Hepatocyte (in vitro differentiated cells): Measurements from ENCODE around the gene GZF1. TPM values are rescaled to one million over a fixed set of nuclear protein-coding genes. Genes with fewer than 3 reads are reported as not detected.
A peak's percentile ranks its signal among the peaks of the same experiment; 100 is the strongest.

Experiments used
- DNase-seq: peaks from one replicate; pipeline ENCODE4 v3.0.0-alpha.2; 2016; ENCODE audit warnings: low spot score
- H2AFZ ChIP-seq: fragments of 200-600 bp; sonication (generic); 2 replicates; pipeline ENCODE4 v1.6.0; 2016; ENCODE audit warnings: antibody characterized with exemption, mild to moderate bottlenecking
- H3K27ac ChIP-seq: fragments of 200-600 bp; sonication (generic); 2 replicates; pipeline ENCODE4 v1.5.1; 2016; ENCODE audit warnings: mild to moderate bottlenecking
- H3K27me3 ChIP-seq: fragments of 200-600 bp; sonication (generic); 2 replicates; pipeline ENCODE4 v1.6.1; 2016
- H3K36me3 ChIP-seq: fragments of 200-600 bp; sonication (generic); replicated peaks from 2 replicates; pipeline ENCODE4 v1.5.1; 2016; ENCODE audit warnings: low read depth; ENCODE audit not compliant: insufficient read depth
- H3K4me1 ChIP-seq: fragments of 200-600 bp; sonication (generic); 2 replicates; pipeline ENCODE4 v1.5.1; 2016; ENCODE audit warnings: mild to moderate bottlenecking, moderate library complexity; ENCODE audit not compliant: insufficient read depth
- H3K4me2 ChIP-seq: fragments of 200-600 bp; sonication (generic); 2 replicates; pipeline ENCODE4 v1.6.0; 2016
- H3K4me3 ChIP-seq: fragments of 200-600 bp; sonication (generic); 2 replicates; pipeline ENCODE4 v1.5.1; 2016; ENCODE audit warnings: mild to moderate bottlenecking
- H3K79me2 ChIP-seq: fragments of 200-600 bp; sonication (generic); 2 replicates; pipeline ENCODE4 v1.6.0; 2017; ENCODE audit warnings: mild to moderate bottlenecking
- H3K9me2 ChIP-seq: fragments of 200-600 bp; sonication (generic); replicated peaks from 2 replicates; pipeline ENCODE4 v1.6.0; 2017; ENCODE audit warnings: mild to moderate bottlenecking; ENCODE audit not compliant: insufficient read depth
- H3K9me3 ChIP-seq: fragments of 200-600 bp; sonication (generic); 2 replicates; pipeline ENCODE4 v1.5.1; 2016; ENCODE audit warnings: low read depth, mild to moderate bottlenecking
- H4K20me1 ChIP-seq: fragments of 200-600 bp; sonication (generic); 2 replicates; pipeline ENCODE4 v1.6.0; 2016; ENCODE audit warnings: mild to moderate bottlenecking; ENCODE audit not compliant: insufficient read depth, poor library complexity, severe bottlenecking
- EZH2 ChIP-seq: fragments of 200-600 bp; sonication (generic); IDR thresholded peaks from 2 replicates; pipeline ENCODE4 v1.6.1; 2016; ENCODE audit warnings: antibody characterized with exemption, mild to moderate bottlenecking, borderline replicate concordance
- EZH2phosphoT487 ChIP-seq: fragments of 200-600 bp; sonication (generic); IDR thresholded peaks from one replicate; pipeline ENCODE4 v1.6.1; 2018; ENCODE audit warnings: antibody characterized with exemption, mild to moderate bottlenecking, low read depth, moderate library complexity; ENCODE audit not compliant: unreplicated experiment, severe bottlenecking
- WGBS: methylation state at CpG from one replicate; pipeline ENCODE4 v1.1.6; 2016; ENCODE audit warnings: low lambda C conversion rate; ENCODE audit errors: missing lambda C conversion rate; 5-methylcytosine and 5-hydroxymethylcytosine counted together
- polyA plus RNA-seq: library from polyadenylated mRNA; unstranded; fragments of >200 nt; fragmentation: Nextera tagmentation; extraction: Ambion mirVana; gene quantifications from 2 replicates; pipeline ENCODE4 v1.2.1, GENCODE V29; 2016
- total RNA-seq: library from RNA; depleted of rRNA; stranded (reverse); fragments of >200 nt; gene quantifications from 2 replicates; pipeline ENCODE4 v1.2.3, GENCODE V29; 2014
- TF ChIP-seq, protein P1 (sequence below): fragments of 200-600 bp; sonication (generic); IDR thresholded peaks from 2 replicates; pipeline ENCODE4 v1.5.1; 2016; ENCODE audit warnings: antibody characterized with exemption, mild to moderate bottlenecking; ENCODE audit not compliant: poor library complexity

Gene GZF1
- total and polyA plus RNA-seq, 2 experiments from 2014 or later: 8.8 to 17.8 TPM

GRCh38 chr20:23358923-23359593 is 2.9 kb upstream of the GZF1 start:
- Histone ChIP-seq H3K4me3 (no peak overlapping the region), H4K20me1 (peaks cover 3% of the 10 kb centered on the region), H2AFZ (no peak overlapping the region), H3K4me2 (peak overlapping the region; percentile 73), H3K27me3 (no peaks in the 10 kb centered on the region), H3K9me3 (no peaks in the 10 kb centered on the region), H3K27ac (peak overlapping the region; percentile 98), H3K36me3 (no peaks in the 10 kb centered on the region), H3K79me2 (peaks cover 15% of the 10 kb centered on the region), H3K4me1 (peaks cover 28% of the 10 kb centered on the region), H3K9me2 (no peaks in the 10 kb centered on the region)
- no peak for TF ChIP-seq EZH2
- no peak for TF ChIP-seq EZH2phosphoT487
- TF ChIP-seq, protein P1, sequence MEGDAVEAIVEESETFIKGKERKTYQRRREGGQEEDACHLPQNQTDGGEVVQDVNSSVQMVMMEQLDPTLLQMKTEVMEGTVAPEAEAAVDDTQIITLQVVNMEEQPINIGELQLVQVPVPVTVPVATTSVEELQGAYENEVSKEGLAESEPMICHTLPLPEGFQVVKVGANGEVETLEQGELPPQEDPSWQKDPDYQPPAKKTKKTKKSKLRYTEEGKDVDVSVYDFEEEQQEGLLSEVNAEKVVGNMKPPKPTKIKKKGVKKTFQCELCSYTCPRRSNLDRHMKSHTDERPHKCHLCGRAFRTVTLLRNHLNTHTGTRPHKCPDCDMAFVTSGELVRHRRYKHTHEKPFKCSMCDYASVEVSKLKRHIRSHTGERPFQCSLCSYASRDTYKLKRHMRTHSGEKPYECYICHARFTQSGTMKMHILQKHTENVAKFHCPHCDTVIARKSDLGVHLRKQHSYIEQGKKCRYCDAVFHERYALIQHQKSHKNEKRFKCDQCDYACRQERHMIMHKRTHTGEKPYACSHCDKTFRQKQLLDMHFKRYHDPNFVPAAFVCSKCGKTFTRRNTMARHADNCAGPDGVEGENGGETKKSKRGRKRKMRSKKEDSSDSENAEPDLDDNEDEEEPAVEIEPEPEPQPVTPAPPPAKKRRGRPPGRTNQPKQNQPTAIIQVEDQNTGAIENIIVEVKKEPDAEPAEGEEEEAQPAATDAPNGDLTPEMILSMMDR: no peak
- peak; percentile 39 for DNase-seq
- 66% methylated on average over 7 of the region's 7 CpGs for WGBS

- no peaks in the 10 kb centered on the region for H3K27me3 ChIP-seq
- no peaks in the 10 kb centered on the region for H3K9me3 ChIP-seq
- H3K4me1 ChIP-seq: peaks cover 28% of the 10 kb centered on the region
- peaks cover 6% of the 10 kb centered on the region for H4K20me1 ChIP-seq
- peak overlapping the region; percentile 76 for H3K4me2 ChIP-seq
- no peak overlapping the region for H3K4me3 ChIP-seq
- 82% methylated on average over 1 of the region's 1 CpG for WGBS
- no peak for DNase-seq
- peaks cover 30% of the 10 kb centered on the region for H3K79me2 ChIP-seq
- peak overlapping the region; percentile 98 for H3K27ac ChIP-seq
- H3K9me2 ChIP-seq: no peaks in the 10 kb centered on the region
- no peak overlapping the region for H2AFZ ChIP-seq
- no peaks in the 10 kb centered on the region for H3K36me3 ChIP-seq
- TF ChIP-seq EZH2phosphoT487 (no peak), EZH2 (no peak)
- TF ChIP-seq, protein P1: no peak
Measured at GRCh38 chr20:23360531-23360930, 1.5 kb upstream of the GZF1 start.

DNA sequence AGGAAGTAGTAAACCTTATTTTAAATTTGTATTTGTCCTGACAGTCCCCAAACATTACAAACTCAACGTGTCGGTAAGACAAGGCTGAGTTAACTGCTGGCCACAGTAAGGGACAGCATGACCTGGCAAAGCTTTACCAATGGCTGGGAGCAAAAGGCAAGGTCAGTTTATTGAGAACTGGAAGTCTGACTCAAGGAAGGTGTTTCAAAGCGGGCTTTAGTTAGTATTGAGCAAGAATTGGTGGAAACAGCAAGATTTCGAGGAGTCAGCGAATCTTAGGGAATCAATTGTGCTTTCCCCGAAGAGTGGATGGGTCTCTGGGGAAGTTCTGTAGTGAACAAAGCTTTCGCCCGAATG is 885 bp upstream of the GZF1 start:
- peak overlapping the region; percentile 98 for H3K27ac ChIP-seq
- no peaks in the 10 kb centered on the region for H3K36me3 ChIP-seq
- TF ChIP-seq, protein P1: no peak
- TF ChIP-seq EZH2: no peak
- no peak for TF ChIP-seq EZH2phosphoT487
- peaks cover 36% of the 10 kb centered on the region for H3K79me2 ChIP-seq
- no peaks in the 10 kb centered on the region for H3K9me2 ChIP-seq
- peak overlapping the region; percentile 22 for H2AFZ ChIP-seq
- H3K4me3 ChIP-seq: peak overlapping the region; percentile 21
- H3K9me3 ChIP-seq: no peaks in the 10 kb centered on the region
- no peaks in the 10 kb centered on the region for H3K27me3 ChIP-seq
- H3K4me2 ChIP-seq: peak overlapping the region; percentile 76
- peak; percentile 58 for DNase-seq
- H3K4me1 ChIP-seq: peaks cover 28% of the 10 kb centered on the region
- peaks cover 6% of the 10 kb centered on the region for H4K20me1 ChIP-seq
- 8% methylated on average over 8 of the region's 8 CpGs for whole genome bisulfite sequencing
